NB4 (cell line): ENCODE results near the gene SLC35A4.

Source experiments
- CTCF ChIP-seq: IDR thresholded peaks from one replicate; pipeline ENCODE4 v1.5.1; 2012; ENCODE audit warnings: low read depth, low read length
- MAX ChIP-seq: IDR thresholded peaks from 2 replicates; pipeline ENCODE4 v1.6.1; 2011; ENCODE audit warnings: low read depth, low read length
- POLR2A ChIP-seq: IDR thresholded peaks from 2 replicates; pipeline ENCODE4 v1.6.1; 2011; ENCODE audit warnings: mild to moderate bottlenecking; ENCODE audit not compliant: insufficient read length; ENCODE audit errors: extremely low read depth

- TF ChIP-seq MAX (no peak), CTCF (no peak), POLR2A (no peak)
Measured at GRCh38 chr5:140566665-140567064, 2.0 kb downstream of the SLC35A4 start.
